ENCODE measurements around the gene ZNF804A. TPM values are rescaled to one million over a fixed set of nuclear protein-coding genes. Genes with fewer than 3 reads are reported as not detected.

The ZNF804A gene
- total and polyA plus RNA-seq, 2 of the 8 experiments (the other 6 are each of a cell fraction or from before 2014, with no cell fraction given), result 0.02 TPM; not detected in 1

DNA sequence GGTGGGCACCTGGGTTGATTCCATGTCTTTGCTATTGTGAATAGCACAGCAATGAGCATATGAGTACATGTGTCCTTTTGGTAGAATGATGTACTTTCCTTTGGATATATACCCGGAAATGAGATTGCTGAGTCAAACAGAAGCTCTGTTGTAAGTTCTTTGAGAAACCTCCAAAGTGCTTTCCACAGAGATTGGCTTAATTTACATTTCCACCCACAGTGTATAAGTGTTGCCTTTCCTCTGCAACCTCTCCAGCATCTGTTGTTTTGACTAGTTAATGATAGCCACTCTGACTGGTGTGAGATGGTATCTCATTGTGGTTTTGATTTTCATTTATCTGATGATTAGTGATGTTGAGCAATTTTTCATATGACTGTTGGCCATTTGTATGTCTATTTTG, 194.8 kb downstream of the ZNF804A start:
- H3K27me3 ChIP-seq (replicated peaks in 1 of 4; ENCODE audit: control insufficient read depth in 3 of 4, extremely low read depth in 1 of 4, insufficient read depth in 3 of 4, low read length in 3 of 4), result no peaks in the 10 kb centered on the region
- no peaks in the 10 kb centered on the region for H3K4me1 ChIP-seq (replicated peaks in 1 of 4; ENCODE audit: control insufficient read depth in 3 of 4, insufficient read depth in 4 of 4, low read length in 3 of 4)
- FAIRE-seq (no peak), DNase-seq (ENCODE audit: low read depth in 1 of 2, low spot score in 2 of 2) (no peak)
- ChIA-PET POLR2A (ENCODE audit: partially characterized antibody) (no interaction called here), CTCF (ENCODE audit: partially characterized antibody) (no interaction called here)
- H3K4ac ChIP-seq (replicated peaks; ENCODE audit: insufficient read length, low read depth, low read length), result no peak overlapping the region
- H2BK12ac ChIP-seq (ENCODE audit: low read depth, low read length), result no peak overlapping the region
- no peak overlapping the region for H3K23ac ChIP-seq (ENCODE audit: insufficient read length)
- no peak overlapping the region for H2BK15ac ChIP-seq (ENCODE audit: low read length)
- no peaks in the 10 kb centered on the region for H3K23me2 ChIP-seq (ENCODE audit: low read depth, low read length)
- no peaks in the 10 kb centered on the region for H3K79me1 ChIP-seq (ENCODE audit: low read depth, low read length)
- no peak for TF ChIP-seq NANOG (IDR thresholded peaks at IDR 0.05; ENCODE audit: insufficient read depth, low read depth, low read length, poor library complexity, severe bottlenecking)
- no peak for TF ChIP-seq HDAC2 (IDR thresholded peaks at IDR 0.05; ENCODE audit: borderline replicate concordance in 1 of 2, low read depth in 2 of 2, low read length in 2 of 2)
- TF ChIP-seq, protein P1, sequence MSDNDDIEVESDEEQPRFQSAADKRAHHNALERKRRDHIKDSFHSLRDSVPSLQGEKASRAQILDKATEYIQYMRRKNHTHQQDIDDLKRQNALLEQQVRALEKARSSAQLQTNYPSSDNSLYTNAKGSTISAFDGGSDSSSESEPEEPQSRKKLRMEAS (IDR thresholded peaks at IDR 0.05), result no peak
- no peak for TF ChIP-seq CBX8 (IDR thresholded peaks at IDR 0.05; ENCODE audit: borderline replicate concordance, low read depth, low read length)
- TF ChIP-seq CHD2 (IDR thresholded peaks at IDR 0.05; ENCODE audit: low read length), result no peak
- H4K91ac ChIP-seq (replicated peaks; ENCODE audit: insufficient read length, low read length), result no peak overlapping the region
- no peak overlapping the region for H2BK5ac ChIP-seq (ENCODE audit: low read depth, low read length)
- H4K8ac ChIP-seq (ENCODE audit: extremely low read depth, insufficient read depth, low read length), result no peak overlapping the region
- H3K27ac ChIP-seq (ENCODE audit: low read depth, low read length), result no peak overlapping the region
- no peak overlapping the region for H3K9ac ChIP-seq (replicated peaks in 1 of 4; ENCODE audit: extremely low read depth in 1 of 4, low read depth in 3 of 4, low read length in 3 of 4)
- no peaks in the 10 kb centered on the region for H3K36me3 ChIP-seq (ENCODE audit: control insufficient read depth in 2 of 4, insufficient read depth in 4 of 4, low read length in 3 of 4)
- no peak overlapping the region for H2BK20ac ChIP-seq (ENCODE audit: low read length)
- no peak overlapping the region for H3K14ac ChIP-seq (ENCODE audit: insufficient read length)
- no peak overlapping the region for H3K4me3 ChIP-seq (ENCODE audit: extremely low read depth in 1 of 4, insufficient read depth in 2 of 4, low read depth in 3 of 4, low read length in 4 of 4)
- H2BK120ac ChIP-seq (replicated peaks; ENCODE audit: low read depth, low read length), result no peak overlapping the region
- H2AFZ ChIP-seq (ENCODE audit: low read length), result no peak overlapping the region
- H3K79me2 ChIP-seq (ENCODE audit: control insufficient read depth in 1 of 2, insufficient read depth in 2 of 2, low read length in 2 of 2), result no peaks in the 10 kb centered on the region
- no peak overlapping the region for H3K4me2 ChIP-seq (ENCODE audit: insufficient read depth in 1 of 2, low read depth in 2 of 2, low read length in 2 of 2)
- WGBS, 2 experiments (ENCODE audit: extremely low coverage in 1 of 2, insufficient coverage in 1 of 2, insufficient read length in 1 of 2, insufficient replicate concordance in 2 of 2, low coverage in 1 of 2, low lambda C conversion rate in 2 of 2, missing lambda C conversion rate in 1 of 2), result 91% methylated on average over 1 of the region's 1 CpG; no CpG with 5 or more reads in 1 of the 2 experiments
- no peaks in the 10 kb centered on the region for H4K20me1 ChIP-seq (replicated peaks in 1 of 2; ENCODE audit: control insufficient read depth in 1 of 2, insufficient read depth in 2 of 2, low read length in 2 of 2)
- no peak overlapping the region for H4K5ac ChIP-seq (ENCODE audit: insufficient read length, low read depth, low read length)
- no peak overlapping the region for H2AK5ac ChIP-seq (ENCODE audit: low read depth, low read length)
- H3K9me3 ChIP-seq (ENCODE audit: insufficient read depth in 2 of 2, low read depth in 1 of 2, low read length in 1 of 2), result 0 out of 4 replicates have a peak, but pooled peaks cover 0 to 3% of the 10 kb centered on the region in 2 experiments
- H3K18ac ChIP-seq (ENCODE audit: extremely low read depth, low read length), result no peak overlapping the region
- no peak overlapping the region for H3K56ac ChIP-seq (replicated peaks; ENCODE audit: insufficient read length, low read depth, low read length)

All from H1 (cell line).